ENCODE results near the gene CPB2.

CPB2 gene

DNA sequence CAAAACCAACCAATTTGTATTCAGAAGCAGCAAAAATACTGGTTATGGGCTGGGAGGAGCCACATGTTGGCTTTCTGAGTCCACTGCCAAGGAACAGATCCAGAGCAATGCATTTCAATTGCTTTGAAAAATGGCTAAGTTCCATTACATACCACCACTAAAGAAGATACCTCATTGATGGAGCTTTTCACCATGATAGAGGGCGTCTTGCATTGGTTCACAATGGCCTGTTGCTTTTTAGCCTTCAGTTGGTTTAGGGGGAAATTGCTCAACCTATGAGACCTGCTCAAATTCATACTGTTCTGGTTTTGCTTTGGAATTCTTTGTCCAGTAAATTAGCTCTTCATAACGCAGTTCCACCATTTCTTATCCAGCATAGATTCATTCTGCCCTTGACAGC is 21.2 kb upstream of the CPB2 start:
- Histone ChIP-seq H3K4me1 (ENCODE audit: control insufficient read depth, insufficient read depth, low read length) (peaks cover 4% of the 10 kb centered on the region), H3K9me3 (ENCODE audit: control insufficient read depth, low read length) (no peaks in the 10 kb centered on the region), H3K4me3 (ENCODE audit: low read length) (no peak overlapping the region), H3K27me3 (replicated peaks; ENCODE audit: control insufficient read depth, insufficient read depth, low read length) (no peaks in the 10 kb centered on the region), H3K9ac (ENCODE audit: low read length) (no peak overlapping the region), H3K36me3 (ENCODE audit: control insufficient read depth, insufficient read depth, low read length, severe bottlenecking) (no peaks in the 10 kb centered on the region)
- DNase-seq (ENCODE audit: low read depth): no peak

DNA sequence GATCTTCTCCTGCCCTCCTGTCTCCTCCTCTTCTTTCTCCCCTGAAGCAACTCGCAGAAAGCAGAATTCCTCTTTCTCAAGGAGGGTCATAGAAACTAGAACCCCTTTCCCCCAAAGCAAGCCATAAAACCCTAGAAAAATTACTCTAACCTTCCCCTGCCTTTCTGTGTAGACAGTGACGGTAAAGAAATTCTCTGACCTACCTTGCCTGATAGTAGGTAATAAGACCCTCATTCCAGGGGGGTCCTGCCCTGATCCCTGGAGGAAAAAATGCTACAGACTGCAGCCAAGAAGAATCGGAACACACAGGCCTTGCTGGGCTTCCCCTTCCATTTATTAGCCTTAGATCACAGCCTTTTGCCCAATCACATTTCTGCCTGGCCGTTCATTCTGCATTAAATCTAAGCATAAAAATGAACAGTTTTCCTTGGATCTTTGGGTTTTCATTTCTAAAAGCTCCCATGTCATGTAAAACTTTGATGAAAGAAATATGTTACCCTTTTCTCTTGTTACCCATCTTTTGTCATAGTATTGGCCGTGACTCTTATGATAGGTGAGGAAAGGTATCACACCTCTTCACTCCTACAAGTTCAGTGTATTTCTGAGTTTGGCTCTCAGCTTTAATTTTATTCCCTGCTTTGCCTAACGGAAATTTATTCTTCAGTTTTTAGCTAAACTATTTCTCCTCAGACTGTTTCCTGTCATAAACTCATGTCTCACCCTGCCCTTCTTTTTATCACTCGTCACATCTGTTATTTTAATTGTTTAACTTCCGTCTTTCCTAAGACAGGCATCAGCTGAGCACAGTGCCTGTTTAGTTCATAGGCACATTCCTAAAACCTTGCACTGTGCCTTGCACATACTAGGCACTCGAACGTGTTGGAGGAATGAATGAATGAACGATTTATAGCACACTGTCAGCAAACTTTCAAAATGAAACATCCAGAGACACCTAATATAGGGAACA is 20.4 kb upstream of the CPB2 start:
- Histone ChIP-seq H3K36me3 (ENCODE audit: control insufficient read depth, insufficient read depth, low read length, severe bottlenecking) (no peaks in the 10 kb centered on the region), H3K27me3 (replicated peaks; ENCODE audit: control insufficient read depth, insufficient read depth, low read length) (no peaks in the 10 kb centered on the region), H3K4me1 (ENCODE audit: control insufficient read depth, insufficient read depth, low read length) (peaks cover 4% of the 10 kb centered on the region), H3K9ac (ENCODE audit: low read length) (no peak overlapping the region), H3K9me3 (ENCODE audit: control insufficient read depth, low read length) (no peaks in the 10 kb centered on the region), H3K4me3 (ENCODE audit: low read length) (no peak overlapping the region)
- no peak for DNase-seq (ENCODE audit: low read depth)

DNA sequence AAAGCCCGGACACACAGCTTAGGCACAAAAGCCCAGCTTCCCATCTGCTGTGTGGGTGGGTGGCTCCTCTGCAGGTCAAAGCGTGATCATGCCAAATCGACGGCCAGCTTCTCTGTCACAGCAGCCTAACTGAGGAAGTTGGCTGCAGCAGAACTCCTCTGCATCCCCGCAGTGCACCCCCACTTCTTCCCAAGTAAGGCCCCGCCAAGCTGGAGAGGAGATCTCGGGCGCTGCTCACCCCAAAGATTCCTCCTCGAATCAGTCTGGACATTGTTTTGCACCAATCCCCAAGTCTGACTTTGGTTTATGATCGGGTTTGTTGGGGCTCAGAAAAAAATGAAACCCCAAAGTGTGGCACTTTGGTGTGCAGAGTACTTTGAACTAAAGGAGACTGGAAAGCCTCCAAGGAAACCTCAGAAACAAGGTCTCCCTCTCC is 19.7 kb upstream of the CPB2 start:
- Histone ChIP-seq H3K9me3 (ENCODE audit: control insufficient read depth, low read length) (no peaks in the 10 kb centered on the region), H3K4me1 (ENCODE audit: control insufficient read depth, insufficient read depth, low read length) (peaks cover 4% of the 10 kb centered on the region), H3K4me3 (ENCODE audit: low read length) (no peak overlapping the region), H3K27me3 (replicated peaks; ENCODE audit: control insufficient read depth, insufficient read depth, low read length) (no peaks in the 10 kb centered on the region), H3K36me3 (ENCODE audit: control insufficient read depth, insufficient read depth, low read length, severe bottlenecking) (no peaks in the 10 kb centered on the region), H3K9ac (ENCODE audit: low read length) (no peak overlapping the region)
- no peak for DNase-seq (ENCODE audit: low read depth)

DNA sequence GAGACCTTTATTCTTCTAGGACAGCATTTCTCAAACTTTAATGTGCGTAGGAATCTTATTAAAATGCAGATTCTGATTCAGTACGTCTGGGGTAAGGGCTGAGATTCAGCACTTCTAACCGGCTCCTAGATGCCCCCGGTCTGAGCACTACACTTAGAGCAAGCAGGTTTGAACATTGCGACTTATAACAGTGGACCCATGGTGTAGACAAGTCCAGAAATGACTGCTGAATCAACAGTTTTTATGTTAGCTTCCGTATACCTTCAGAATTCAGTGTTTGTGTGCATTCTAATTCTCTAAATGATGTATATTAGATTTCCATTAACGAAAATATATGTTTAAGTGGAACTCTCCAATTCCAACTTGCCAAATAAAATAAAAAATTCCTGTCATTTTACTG is 17.5 kb upstream of the CPB2 start:
- no peak for DNase-seq (ENCODE audit: low read depth)
- H3K27me3 ChIP-seq (replicated peaks; ENCODE audit: control insufficient read depth, insufficient read depth, low read length): no peaks in the 10 kb centered on the region
- no peaks in the 10 kb centered on the region for H3K9me3 ChIP-seq (ENCODE audit: control insufficient read depth, low read length)
- no peak overlapping the region for H3K4me3 ChIP-seq (ENCODE audit: low read length)
- no peaks in the 10 kb centered on the region for H3K36me3 ChIP-seq (ENCODE audit: control insufficient read depth, insufficient read depth, low read length, severe bottlenecking)
- peaks cover 4% of the 10 kb centered on the region for H3K4me1 ChIP-seq (ENCODE audit: control insufficient read depth, insufficient read depth, low read length)
- H3K9ac ChIP-seq (ENCODE audit: low read length): no peak overlapping the region

DNA sequence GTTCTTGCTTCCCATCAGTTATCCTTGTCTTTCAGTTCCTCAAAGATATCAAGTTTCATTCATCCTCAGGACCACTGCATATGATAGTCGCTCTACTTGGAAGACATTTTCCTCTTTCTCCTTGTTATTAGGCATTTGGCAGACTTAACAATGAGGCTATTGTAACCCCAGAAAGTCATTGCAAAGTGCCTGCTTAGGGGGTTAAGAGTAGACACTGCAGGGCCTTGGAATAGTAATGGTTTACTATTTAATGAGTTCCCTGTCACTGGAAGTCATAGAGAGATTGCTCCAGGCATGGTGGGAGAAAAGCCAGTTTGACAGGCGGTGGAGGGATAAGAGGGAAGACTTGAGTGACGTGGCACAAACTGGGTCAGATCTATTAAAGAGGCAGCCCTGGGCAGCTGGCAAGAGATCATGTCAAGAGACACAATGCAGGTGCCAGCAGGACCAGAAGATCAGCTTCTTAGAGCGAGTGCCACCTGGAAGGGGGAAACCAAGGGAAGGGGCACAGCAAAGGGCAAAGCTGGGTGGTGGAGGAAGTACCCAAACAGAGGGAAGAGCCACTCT is 16.8 kb upstream of the CPB2 start:
- no peaks in the 10 kb centered on the region for H3K36me3 ChIP-seq (ENCODE audit: control insufficient read depth, insufficient read depth, low read length, severe bottlenecking)
- H3K4me3 ChIP-seq (ENCODE audit: low read length): no peak overlapping the region
- DNase-seq (ENCODE audit: low read depth): no peak
- peaks cover 4% of the 10 kb centered on the region for H3K4me1 ChIP-seq (ENCODE audit: control insufficient read depth, insufficient read depth, low read length)
- no peaks in the 10 kb centered on the region for H3K27me3 ChIP-seq (replicated peaks; ENCODE audit: control insufficient read depth, insufficient read depth, low read length)
- H3K9ac ChIP-seq (ENCODE audit: low read length): no peak overlapping the region
- H3K9me3 ChIP-seq (ENCODE audit: control insufficient read depth, low read length): no peaks in the 10 kb centered on the region

DNA sequence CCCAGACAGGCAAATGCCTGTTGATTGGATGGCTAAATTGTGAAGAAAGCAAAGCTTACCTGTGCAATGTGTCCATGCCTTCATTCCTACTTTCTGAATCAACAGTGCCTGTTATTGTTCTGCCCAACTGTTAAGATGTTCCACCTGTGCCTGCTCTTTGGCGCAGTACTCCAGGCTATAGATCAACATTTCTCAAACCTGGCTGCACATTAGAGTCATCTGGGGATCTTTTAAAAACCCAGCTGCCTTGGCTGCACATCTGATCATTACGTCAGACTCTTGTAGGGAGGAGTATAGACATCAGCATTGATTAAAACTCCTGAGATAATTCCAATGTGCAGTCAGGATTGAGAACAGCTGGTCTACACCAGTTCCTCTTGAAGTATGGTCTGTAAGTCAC is 16.2 kb upstream of the CPB2 start:
- Histone ChIP-seq H3K4me3 (ENCODE audit: low read length) (no peak overlapping the region), H3K36me3 (ENCODE audit: control insufficient read depth, insufficient read depth, low read length, severe bottlenecking) (no peaks in the 10 kb centered on the region), H3K9me3 (ENCODE audit: control insufficient read depth, low read length) (no peaks in the 10 kb centered on the region), H3K9ac (ENCODE audit: low read length) (no peak overlapping the region), H3K4me1 (ENCODE audit: control insufficient read depth, insufficient read depth, low read length) (peaks cover 4% of the 10 kb centered on the region), H3K27me3 (replicated peaks; ENCODE audit: control insufficient read depth, insufficient read depth, low read length) (no peaks in the 10 kb centered on the region)
- no peak for DNase-seq (ENCODE audit: low read depth)

DNA sequence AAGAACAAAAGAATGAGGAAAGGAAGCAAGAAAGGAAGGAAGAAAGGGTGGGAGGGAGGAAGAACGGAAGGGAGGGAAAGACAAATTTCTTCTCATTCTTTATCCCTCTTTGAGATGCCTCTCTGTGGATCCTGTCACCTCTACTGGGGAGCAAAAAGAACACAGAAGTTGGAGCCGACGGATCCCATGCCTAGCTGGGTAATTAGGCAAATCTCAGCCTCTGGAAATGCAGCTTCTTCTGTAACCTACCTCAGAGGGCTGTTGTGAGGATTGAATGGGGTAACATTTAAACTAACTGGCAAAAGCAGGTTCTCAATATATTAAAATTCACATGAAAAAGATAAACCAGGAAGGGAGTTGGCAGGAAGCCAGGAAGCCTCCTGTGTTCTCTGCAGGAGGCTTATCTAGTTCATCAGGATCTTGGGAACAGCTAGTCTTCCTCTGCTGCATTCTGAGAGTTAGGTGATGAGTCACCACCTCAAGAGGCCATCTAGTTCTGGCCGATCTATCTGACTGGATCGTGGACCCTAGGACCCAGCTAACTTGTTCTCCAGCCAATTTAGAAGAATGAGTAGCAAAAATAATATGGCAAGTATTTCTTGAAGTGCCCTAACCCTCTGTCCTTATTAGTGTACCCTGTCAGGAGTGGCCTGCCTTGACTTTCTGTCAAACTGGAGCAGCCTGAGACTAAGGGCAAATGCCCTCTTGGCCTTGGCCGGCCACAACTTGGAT is 15.2 kb upstream of the CPB2 start:
- no peaks in the 10 kb centered on the region for H3K27me3 ChIP-seq (replicated peaks; ENCODE audit: control insufficient read depth, insufficient read depth, low read length)
- peak; percentile 15 for DNase-seq (ENCODE audit: low read depth)
- H3K4me1 ChIP-seq (ENCODE audit: control insufficient read depth, insufficient read depth, low read length): peaks cover 4% of the 10 kb centered on the region
- no peaks in the 10 kb centered on the region for H3K9me3 ChIP-seq (ENCODE audit: control insufficient read depth, low read length)
- no peaks in the 10 kb centered on the region for H3K36me3 ChIP-seq (ENCODE audit: control insufficient read depth, insufficient read depth, low read length, severe bottlenecking)
- H3K4me3 ChIP-seq (ENCODE audit: low read length): no peak overlapping the region
- no peak overlapping the region for H3K9ac ChIP-seq (ENCODE audit: low read length)

DNA sequence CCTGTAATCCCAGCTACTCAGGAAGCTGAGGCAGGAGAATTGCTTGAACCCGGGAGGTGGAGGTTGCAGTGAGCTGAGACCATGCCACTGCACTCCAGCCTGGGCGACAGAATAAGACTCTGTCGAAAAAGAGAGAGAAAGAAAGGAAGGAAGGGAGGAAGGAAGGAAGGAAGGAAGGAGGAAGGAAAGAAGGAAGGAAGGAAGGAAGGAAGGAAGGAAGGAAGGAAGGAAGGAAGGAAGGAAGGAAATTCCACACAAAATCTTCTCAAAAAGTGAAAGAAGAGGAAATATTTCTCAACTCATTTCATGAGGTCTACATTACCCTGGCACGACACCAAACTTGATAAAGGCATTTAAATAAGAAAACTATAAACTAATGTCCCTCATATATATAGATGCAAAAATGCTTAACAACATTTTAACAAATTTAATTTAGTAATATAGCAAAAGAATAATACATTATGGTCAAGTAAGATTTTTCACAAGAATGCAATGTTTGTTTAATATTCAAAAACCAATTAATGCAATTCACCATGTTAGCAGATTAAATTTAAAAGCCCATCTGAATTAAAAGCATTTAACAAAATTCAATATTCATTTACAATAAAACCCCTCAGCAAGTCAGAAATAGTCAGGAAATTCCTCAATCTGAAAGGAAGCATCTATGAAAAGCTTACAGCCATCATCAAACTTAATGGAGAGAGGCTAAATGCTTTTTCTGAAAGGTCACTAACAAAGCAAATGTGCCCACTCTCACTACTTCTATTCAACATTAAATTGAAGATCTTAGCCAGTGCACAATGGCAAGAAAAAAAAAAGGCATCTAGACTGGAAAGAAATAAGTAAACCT is 12.0 kb upstream of the CPB2 start:
- Histone ChIP-seq H3K4me1 (ENCODE audit: control insufficient read depth, insufficient read depth, low read length) (no peaks in the 10 kb centered on the region), H3K27me3 (replicated peaks; ENCODE audit: control insufficient read depth, insufficient read depth, low read length) (no peaks in the 10 kb centered on the region), H3K4me3 (ENCODE audit: low read length) (no peak overlapping the region), H3K9ac (ENCODE audit: low read length) (no peak overlapping the region), H3K36me3 (ENCODE audit: control insufficient read depth, insufficient read depth, low read length, severe bottlenecking) (no peaks in the 10 kb centered on the region), H3K9me3 (ENCODE audit: control insufficient read depth, low read length) (no peaks in the 10 kb centered on the region)
- no peak for DNase-seq (ENCODE audit: low read depth)

DNA sequence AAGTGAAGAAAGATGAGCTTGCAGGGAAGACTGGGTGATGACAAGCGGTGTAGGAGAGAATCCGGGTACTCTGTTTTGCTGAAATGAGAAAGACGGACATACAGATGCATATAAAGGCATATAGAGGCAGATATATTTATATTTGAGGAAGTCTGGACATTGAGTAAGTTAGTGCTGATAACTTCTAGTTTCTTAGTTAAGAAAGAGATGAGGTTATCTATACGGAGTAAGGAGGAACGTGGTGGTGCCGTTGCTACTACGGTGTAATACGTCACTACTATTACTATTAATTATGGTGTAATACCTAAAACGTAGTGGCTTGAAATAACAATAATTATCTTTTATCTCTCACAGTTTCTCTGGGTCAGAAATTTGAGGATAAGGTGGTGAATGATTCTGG is 9.8 kb upstream of the CPB2 start:
- no peak overlapping the region for H3K4me3 ChIP-seq (ENCODE audit: low read length)
- H3K4me1 ChIP-seq (ENCODE audit: control insufficient read depth, insufficient read depth, low read length): no peaks in the 10 kb centered on the region
- no peak for DNase-seq (ENCODE audit: low read depth)
- H3K9ac ChIP-seq (ENCODE audit: low read length): no peak overlapping the region
- no peaks in the 10 kb centered on the region for H3K9me3 ChIP-seq (ENCODE audit: control insufficient read depth, low read length)
- H3K27me3 ChIP-seq (replicated peaks; ENCODE audit: control insufficient read depth, insufficient read depth, low read length): no peaks in the 10 kb centered on the region
- no peaks in the 10 kb centered on the region for H3K36me3 ChIP-seq (ENCODE audit: control insufficient read depth, insufficient read depth, low read length, severe bottlenecking)

DNA sequence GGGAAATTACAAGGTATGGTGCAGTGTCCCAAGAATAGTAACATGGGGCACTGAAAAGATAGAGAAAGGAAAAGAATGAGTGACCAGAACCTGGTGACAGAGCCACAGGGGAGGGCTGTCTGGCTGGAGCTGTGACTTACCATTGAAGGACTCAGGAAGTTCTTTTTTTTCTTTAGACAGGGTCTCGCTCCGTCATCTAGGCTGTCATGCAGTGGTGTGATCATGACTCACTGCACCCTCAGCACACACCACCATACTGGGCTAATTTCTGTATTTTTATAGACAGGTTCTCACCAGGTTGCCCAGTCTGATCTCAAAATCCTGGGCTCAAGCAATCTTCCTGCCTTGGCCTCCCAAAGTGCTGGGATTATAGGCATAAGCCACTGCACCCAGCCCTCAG is 8.8 kb upstream of the CPB2 start:
- Histone ChIP-seq H3K9me3 (ENCODE audit: control insufficient read depth, low read length) (no peaks in the 10 kb centered on the region), H3K4me1 (ENCODE audit: control insufficient read depth, insufficient read depth, low read length) (no peaks in the 10 kb centered on the region), H3K9ac (ENCODE audit: low read length) (no peak overlapping the region), H3K36me3 (ENCODE audit: control insufficient read depth, insufficient read depth, low read length, severe bottlenecking) (no peaks in the 10 kb centered on the region), H3K4me3 (ENCODE audit: low read length) (no peak overlapping the region), H3K27me3 (replicated peaks; ENCODE audit: control insufficient read depth, insufficient read depth, low read length) (no peaks in the 10 kb centered on the region)
- no peak for DNase-seq (ENCODE audit: low read depth)

All from adipocyte (in vitro differentiated cells).